ENCODE results near the gene RBL2. TPM values are rescaled to one million over a fixed set of nuclear protein-coding genes. Genes with fewer than 3 reads are reported as not detected.

The RBL2 gene
- total and polyA plus RNA-seq, 9 donors, result 48.0 to 88.7 (median 71.7) TPM

- TF ChIP-seq POLR2A (IDR thresholded peaks at IDR 0.05) (no peak), CTCF (IDR thresholded peaks at IDR 0.05) (no peak), EP300 (IDR thresholded peaks at IDR 0.05) (no peak)
- no peak for DNase-seq
- H3K4me3 ChIP-seq, result no peak overlapping the region
- no peaks in the 10 kb centered on the region for H3K27me3 ChIP-seq
- H3K27ac ChIP-seq, result no peak overlapping the region
- H3K4me1 ChIP-seq (ENCODE audit: insufficient read depth), result no peaks in the 10 kb centered on the region
- WGBS, 3 donors, result 87 to 96% (median 96%) methylated on average over 2 of the region's 2 CpGs
- no peaks in the 10 kb centered on the region for H3K9me3 ChIP-seq
- no peaks in the 10 kb centered on the region for H3K36me3 ChIP-seq
- intact Hi-C loops (cut with DNase I), result no loop called here
Measured at GRCh38 chr16:53476867-53477266, 42.6 kb downstream of the RBL2 start.

DNA sequence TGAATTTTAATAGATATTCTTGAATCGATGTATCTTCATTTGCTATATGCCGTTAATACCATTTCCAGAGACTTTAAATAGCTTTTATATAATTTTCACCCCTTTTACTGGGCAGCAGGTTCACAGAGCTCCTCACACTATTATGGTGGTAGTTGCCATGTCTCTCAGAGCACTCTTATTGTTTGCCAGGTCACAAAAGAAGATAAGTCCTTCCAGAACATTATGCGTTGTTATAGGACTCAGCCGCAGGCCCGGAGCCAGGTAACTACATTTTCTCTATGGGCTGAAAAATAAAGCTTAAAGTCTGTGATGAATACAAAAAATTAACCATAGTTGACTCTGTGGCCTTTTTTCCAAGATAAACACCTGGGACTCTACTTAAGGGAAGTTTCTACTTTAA is 44.7 kb downstream of the RBL2 start:
- no peak for TF ChIP-seq POLR2A (IDR thresholded peaks at IDR 0.05)
- TF ChIP-seq CTCF (IDR thresholded peaks at IDR 0.05), result no peak
- no peak for TF ChIP-seq EP300 (IDR thresholded peaks at IDR 0.05)
- intact Hi-C loops (cut with DNase I), result no loop called here

GRCh38 chr16:53480394-53480793 is 46.1 kb downstream of the RBL2 start:
- DNase-seq, result no peak
- no peaks in the 10 kb centered on the region for H3K4me1 ChIP-seq (ENCODE audit: insufficient read depth)
- H3K27ac ChIP-seq, result no peak overlapping the region
- 88 to 93% (median 92%) methylated on average over 1 of the region's 1 CpG for WGBS, 3 donors
- TF ChIP-seq EP300 (IDR thresholded peaks at IDR 0.05) (no peak), POLR2A (IDR thresholded peaks at IDR 0.05) (no peak), CTCF (IDR thresholded peaks at IDR 0.05) (no peak)
- intact Hi-C loops (cut with DNase I), result no loop called here
- H3K27me3 ChIP-seq, result no peaks in the 10 kb centered on the region
- H3K36me3 ChIP-seq, result no peaks in the 10 kb centered on the region
- no peaks in the 10 kb centered on the region for H3K9me3 ChIP-seq
- no peak overlapping the region for H3K4me3 ChIP-seq

More for the DNA sequence above, 44.7 kb downstream of the RBL2 start:
- H3K9me3 ChIP-seq, result no peaks in the 10 kb centered on the region
- no peaks in the 10 kb centered on the region for H3K4me1 ChIP-seq (ENCODE audit: insufficient read depth)
- H3K27me3 ChIP-seq, result no peaks in the 10 kb centered on the region
- H3K4me3 ChIP-seq, result no peak overlapping the region
- 96 to 98% (median 97%) methylated on average over 5 of the region's 5 CpGs for WGBS, 3 donors
- DNase-seq, result no peak
- H3K36me3 ChIP-seq, result no peaks in the 10 kb centered on the region
- H3K27ac ChIP-seq, result no peak overlapping the region

DNA sequence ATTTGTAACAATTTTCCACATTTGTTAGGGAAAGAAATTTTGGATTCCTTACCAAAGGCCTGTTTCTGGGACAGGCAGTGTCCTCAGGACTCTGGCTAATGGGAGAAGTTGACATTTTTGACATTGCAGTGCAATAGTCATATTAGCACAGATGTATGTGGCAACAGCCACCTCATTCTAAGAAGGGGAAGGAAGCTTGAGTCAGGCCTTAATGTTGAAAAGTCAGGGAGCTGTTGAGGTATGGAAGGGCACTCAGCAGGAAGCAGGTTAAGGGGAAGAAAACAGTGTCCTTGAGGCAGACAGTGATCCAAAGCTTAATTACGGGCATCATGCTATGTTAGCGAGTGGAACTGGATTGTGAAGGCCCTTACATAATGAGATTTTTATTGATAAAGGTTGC is 47.9 kb downstream of the RBL2 start:
- Histone ChIP-seq H3K9me3 (no peaks in the 10 kb centered on the region), H3K4me3 (no peak overlapping the region), H3K27me3 (no peaks in the 10 kb centered on the region), H3K36me3 (no peaks in the 10 kb centered on the region), H3K4me1 (ENCODE audit: insufficient read depth) (no peaks in the 10 kb centered on the region), H3K27ac (no peak overlapping the region)
- TF ChIP-seq EP300 (IDR thresholded peaks at IDR 0.05), result no peak
- no peak for TF ChIP-seq CTCF (IDR thresholded peaks at IDR 0.05)
- TF ChIP-seq POLR2A (IDR thresholded peaks at IDR 0.05), result no peak
- 92 to 94% (median 93%) methylated on average over 2 of the region's 2 CpGs for WGBS, 3 donors
- DNase-seq, result no peak
- intact Hi-C loops (cut with DNase I), result no loop called here

DNA sequence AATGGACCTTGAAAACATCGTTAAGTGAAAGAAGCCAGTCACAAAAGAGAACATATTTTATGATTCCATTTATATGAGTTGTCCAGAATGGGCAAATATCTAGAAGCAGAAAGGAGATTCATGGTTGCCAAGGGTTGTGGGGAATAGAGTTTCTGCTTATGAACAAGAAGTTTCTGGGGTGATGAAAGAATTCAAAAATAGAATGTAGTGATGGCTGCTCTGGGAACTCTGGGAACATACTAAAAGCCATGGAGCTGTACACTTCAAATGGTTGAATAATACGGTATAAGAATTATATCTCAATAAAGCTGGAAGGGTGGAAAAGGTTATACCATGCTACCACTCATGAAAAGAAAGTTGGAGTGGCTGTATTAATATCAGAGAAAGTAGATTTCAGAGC is 50.3 kb downstream of the RBL2 start:
- no peak for DNase-seq
- 94 to 96% (median 96%) methylated on average over 2 of the region's 2 CpGs for WGBS, 3 donors
- Histone ChIP-seq H3K4me3 (no peak overlapping the region), H3K9me3 (no peaks in the 10 kb centered on the region), H3K36me3 (no peaks in the 10 kb centered on the region), H3K27ac (no peak overlapping the region), H3K27me3 (no peaks in the 10 kb centered on the region), H3K4me1 (ENCODE audit: insufficient read depth) (no peaks in the 10 kb centered on the region)
- intact Hi-C loops (cut with DNase I), result no loop called here
- no peak for TF ChIP-seq POLR2A (IDR thresholded peaks at IDR 0.05)
- no peak for TF ChIP-seq CTCF (IDR thresholded peaks at IDR 0.05)
- TF ChIP-seq EP300 (IDR thresholded peaks at IDR 0.05), result no peak

Measured in ovary (tissue), 9 donors.